Transverse colon (tissue), 4 donors: ENCODE results near the gene FBXO3. TPM values are rescaled to one million over a fixed set of nuclear protein-coding genes. Genes with fewer than 3 reads are reported as not detected.
A peak's percentile ranks its signal among the peaks of the same experiment; 100 is the strongest.

ENCODE experiments used
- DNase-seq: peaks from one replicate; pipeline ENCODE4 v3.0.0-alpha.2; 2019
- H3K27ac ChIP-seq, 4 donors: fragments of 200-600 bp; sonication (generic); 2 replicates each; pipeline ENCODE4 v1.5.1; 2016 to 2018; ENCODE audit warnings: inconsistent platforms in 4 of 4
- H3K27me3 ChIP-seq: fragments of 200-600 bp; sonication (generic); 2 replicates; pipeline ENCODE4 v1.5.1; 2017; ENCODE audit warnings: inconsistent platforms
- H3K36me3 ChIP-seq, 4 donors: fragments of 200-600 bp; sonication (generic); 2 replicates each; pipeline ENCODE4 v1.5.1; 2017 to 2019; ENCODE audit warnings: inconsistent platforms in 4 of 4
- H3K4me1 ChIP-seq, 4 donors: fragments of 200-600 bp; sonication (generic); 2 replicates each; pipeline ENCODE4 v1.5.1; 2017 to 2020; ENCODE audit warnings: inconsistent platforms in 4 of 4
- H3K4me3 ChIP-seq, 4 donors: fragments of 200-600 bp; sonication (generic); 1 replicate in 1 of 4; 2 replicates in 3 of 4; pipeline versions ENCODE4 v1.5.1 to v1.6.1; 2017 to 2019; ENCODE audit warnings: inconsistent platforms in 4 of 4
- H3K9me3 ChIP-seq, 2 donors: fragments of 200-600 bp; sonication (generic); 2 replicates each; pipeline ENCODE4 v1.5.1; 2017 to 2019; ENCODE audit warnings: inconsistent platforms in 2 of 2
- EP300 ChIP-seq: sonication (generic); formaldehyde crosslinking; IDR thresholded peaks from one replicate; pipeline ENCODE4 v1.6.1; 2017; ENCODE audit warnings: antibody characterized with exemption, low read depth
- POLR2A ChIP-seq: fragments of 450-650 bp; IDR thresholded peaks from one replicate; pipeline ENCODE4 v1.6.1; 2016; ENCODE audit warnings: antibody characterized with exemption, mild to moderate bottlenecking, moderate library complexity
- POLR2AphosphoS5 ChIP-seq, 3 donors: sonication (generic); formaldehyde crosslinking; IDR thresholded peaks; one replicate each; pipeline ENCODE4 v1.6.1; 2016; ENCODE audit warnings: antibody characterized with exemption in 3 of 3
- WGBS, 2 donors: methylation state at CpG; one replicate each; pipeline ENCODE4 v1.1.5; 2018; ENCODE audit warnings: low coverage in 1 of 2; 5-methylcytosine and 5-hydroxymethylcytosine counted together
- in situ Hi-C, 4 donors: fragments of 200-750 bp; cut with MboI; loops; one replicate each; pipeline versions ENCODE4 v1.15.0 to v1.15.1; 2017; ENCODE audit warnings: low sequenced_read_pairs in 3 of 4, low pct_ligation_motif_present in 1 of 4, low pct_unique_long_range_greater_than_20kb in 1 of 4
- intact Hi-C: fragments of 100-400 bp; cut with DNase I; formaldehyde crosslinking; loops from one replicate; pipeline ENCODE4 v1.15.1; 2023; ENCODE audit warnings: low total_unique reads
- total RNA-seq, 4 donors: library from RNA; depleted of rRNA; stranded (reverse); fragments of >200 nt; gene quantifications; one replicate each; pipeline ENCODE4 v1.1.0, GENCODE V29; 2016
- TF ChIP-seq, protein P1 (sequence below), 5 experiments: fragments of 200-600 bp in 3 of 5; fragments of 450-650 bp in 2 of 5; sonication (generic) in 3 of 5; IDR thresholded peaks; 1 replicate in 2 of 5; 2 replicates in 3 of 5; pipeline ENCODE4 v1.5.1; 2016 to 2017; ENCODE audit warnings: antibody characterized with exemption in 5 of 5, inconsistent platforms in 3 of 5, mild to moderate bottlenecking in 2 of 5, moderate library complexity in 1 of 5

FBXO3 gene
- total RNA-seq, 4 donors from 2014 or later = 9.0 to 48.5 (median 30.7) TPM

- Histone ChIP-seq H3K27me3 (no peaks in the 10 kb centered on the region), H3K4me3 (no peak overlapping the region), H3K36me3 (peaks cover 0 to 14% (median 3%) of the 10 kb centered on the region in 4 donors), H3K9me3 (no peaks in the 10 kb centered on the region), H3K27ac (no peak overlapping the region), H3K4me1 (peaks cover 0 to 7% (median 2%) of the 10 kb centered on the region in 4 donors)
- DNase-seq = no peak
- in situ Hi-C loops (loop anchor here in 2 of 4 donors (10.0 to 25.0 kb wide), 2 partner anchors 378 to 581 kb away; partner anchors contain the start of gene CSTF3 (in 2 of the 2)), intact Hi-C loops (no loop called here)
- TF ChIP-seq EP300 (no peak), POLR2A (no peak), POLR2AphosphoS5 (IDR thresholded peaks at IDR 0.05) (no peak)
- TF ChIP-seq, protein P1, sequence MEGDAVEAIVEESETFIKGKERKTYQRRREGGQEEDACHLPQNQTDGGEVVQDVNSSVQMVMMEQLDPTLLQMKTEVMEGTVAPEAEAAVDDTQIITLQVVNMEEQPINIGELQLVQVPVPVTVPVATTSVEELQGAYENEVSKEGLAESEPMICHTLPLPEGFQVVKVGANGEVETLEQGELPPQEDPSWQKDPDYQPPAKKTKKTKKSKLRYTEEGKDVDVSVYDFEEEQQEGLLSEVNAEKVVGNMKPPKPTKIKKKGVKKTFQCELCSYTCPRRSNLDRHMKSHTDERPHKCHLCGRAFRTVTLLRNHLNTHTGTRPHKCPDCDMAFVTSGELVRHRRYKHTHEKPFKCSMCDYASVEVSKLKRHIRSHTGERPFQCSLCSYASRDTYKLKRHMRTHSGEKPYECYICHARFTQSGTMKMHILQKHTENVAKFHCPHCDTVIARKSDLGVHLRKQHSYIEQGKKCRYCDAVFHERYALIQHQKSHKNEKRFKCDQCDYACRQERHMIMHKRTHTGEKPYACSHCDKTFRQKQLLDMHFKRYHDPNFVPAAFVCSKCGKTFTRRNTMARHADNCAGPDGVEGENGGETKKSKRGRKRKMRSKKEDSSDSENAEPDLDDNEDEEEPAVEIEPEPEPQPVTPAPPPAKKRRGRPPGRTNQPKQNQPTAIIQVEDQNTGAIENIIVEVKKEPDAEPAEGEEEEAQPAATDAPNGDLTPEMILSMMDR (IDR thresholded peaks at IDR 0.05) = no peak
- 88 to 89% methylated on average over 4 to 5 of the region's 5 CpGs for WGBS, 2 donors
Measured at GRCh38 chr11:33743291-33743690, 31.0 kb downstream of the FBXO3 start.

GRCh38 chr11:33742249-33742851, 32.0 kb downstream of the FBXO3 start:
- no peaks in the 10 kb centered on the region for H3K27me3 ChIP-seq
- in situ Hi-C loops (loop anchor here in 2 of 4 donors (10.0 to 25.0 kb wide), 2 partner anchors 378 to 580 kb away; partner anchors contain the start of gene CSTF3 (in 2 of the 2)), intact Hi-C loops (no loop called here)
- H3K36me3 ChIP-seq = peaks cover 0 to 14% (median 3%) of the 10 kb centered on the region in 4 donors
- DNase-seq = no peak
- H3K4me1 ChIP-seq = peaks cover 0 to 2% (median under 1%) of the 10 kb centered on the region in 4 donors
- WGBS, 2 donors = 78 to 88% methylated on average over 3 of the region's 3 CpGs
- no peak for TF ChIP-seq POLR2AphosphoS5 (IDR thresholded peaks at IDR 0.05)
- TF ChIP-seq POLR2A = no peak
- TF ChIP-seq, protein P1 (IDR thresholded peaks at IDR 0.05) = peak; percentile 41 to 56 (median 46)
- TF ChIP-seq EP300 = no peak
- H3K9me3 ChIP-seq = no peaks in the 10 kb centered on the region
- no peak overlapping the region for H3K27ac ChIP-seq
- no peak overlapping the region for H3K4me3 ChIP-seq

- peaks cover 0 to 8% (median 4%) of the 10 kb centered on the region in 4 donors for H3K4me1 ChIP-seq
- H3K36me3 ChIP-seq = peaks cover 0 to 14% (median under 1%) of the 10 kb centered on the region in 4 donors
- no peaks in the 10 kb centered on the region for H3K9me3 ChIP-seq
- TF ChIP-seq POLR2A (no peak), EP300 (no peak), POLR2AphosphoS5 (IDR thresholded peaks at IDR 0.05) (no peak)
- TF ChIP-seq, protein P1 (IDR thresholded peaks at IDR 0.05) = no peak
- in situ Hi-C loops = loop anchor here in 2 of 4 donors (10.0 to 25.0 kb wide), 2 partner anchors 377 to 580 kb away; partner anchors contain the start of gene CSTF3 (in 2 of the 2)
- no peak overlapping the region for H3K4me3 ChIP-seq
- WGBS, 2 donors = 84 to 96% methylated on average over 7 of the region's 7 CpGs
- intact Hi-C loops = no loop called here
- H3K27me3 ChIP-seq = no peaks in the 10 kb centered on the region
- no peak for DNase-seq
- no peak overlapping the region for H3K27ac ChIP-seq
Measured at GRCh38 chr11:33741806-33742205, 32.5 kb downstream of the FBXO3 start.

- H3K9me3 ChIP-seq = no peaks in the 10 kb centered on the region
- peak overlapping the region in 3 of 4 donors; percentile 87 to 96 (median 90) for H3K27ac ChIP-seq
- TF ChIP-seq, protein P1 (IDR thresholded peaks at IDR 0.05) = no peak
- TF ChIP-seq POLR2A = no peak
- no peak for TF ChIP-seq POLR2AphosphoS5 (IDR thresholded peaks at IDR 0.05)
- TF ChIP-seq EP300 = no peak
- WGBS, 2 donors = 35 to 56% methylated on average over 2 to 3 of the region's 3 CpGs
- H3K4me1 ChIP-seq = peaks cover 2 to 38% (median 27%) of the 10 kb centered on the region in 4 donors
- DNase-seq = no peak
- H3K36me3 ChIP-seq = no peaks in the 10 kb centered on the region
- intact Hi-C loops (no loop called here), in situ Hi-C loops (loop anchor here in 2 of 4 donors (25.0 kb wide), 1 partner anchor 575 kb away; the partner anchor contains the start of gene CSTF3 (in 2 of the 2))
- H3K4me3 ChIP-seq = no peak overlapping the region
- no peaks in the 10 kb centered on the region for H3K27me3 ChIP-seq
Measured at GRCh38 chr11:33737362-33737821, 36.9 kb downstream of the FBXO3 start.
